Esophagus squamous epithelium (tissue), 5 donors: ENCODE results near the gene OVCH1. TPM values are rescaled to one million over a fixed set of nuclear protein-coding genes. Genes with fewer than 3 reads are reported as not detected.

Source experiments
- DNase-seq: peaks from one replicate; lab custom pipeline; 2025; lab: John Stamatoyannopoulos, UW
- H3K27ac ChIP-seq, 4 donors: fragments of 200-600 bp; sonication (generic); one replicate each; pipeline ENCODE4 v1.5.1; 2016 to 2019; ENCODE audit warnings: mild to moderate bottlenecking in 1 of 4
- H3K27me3 ChIP-seq, 4 donors: fragments of 200-600 bp; sonication (generic); 1 replicate in 3 of 4; 2 replicates in 1 of 4; pipeline versions ENCODE4 v1.5.1 to v1.6.0; 2017 to 2021; ENCODE audit warnings: antibody characterized with exemption in 1 of 4
- H3K36me3 ChIP-seq, 3 donors: fragments of 200-600 bp; sonication (generic); one replicate each; pipeline ENCODE4 v1.5.1; 2016 to 2019
- H3K4me1 ChIP-seq, 3 donors: fragments of 200-600 bp; sonication (generic); one replicate each; pipeline ENCODE4 v1.5.1; 2017 to 2019
- H3K4me3 ChIP-seq, 4 donors: fragments of 200-600 bp; sonication (generic); 1 replicate in 3 of 4; 2 replicates in 1 of 4; pipeline ENCODE4 v1.5.1; 2016 to 2019; ENCODE audit warnings: mild to moderate bottlenecking in 2 of 4, moderate library complexity in 1 of 4
- H3K9me3 ChIP-seq, 3 donors: fragments of 200-600 bp; sonication (generic); one replicate each; pipeline ENCODE4 v1.5.1; 2016 to 2019
- POLR2A ChIP-seq, 4 donors: fragments of 450-650 bp; IDR thresholded peaks; one replicate each; pipeline ENCODE4 v1.6.1; 2017; ENCODE audit warnings: antibody characterized with exemption in 4 of 4, mild to moderate bottlenecking in 4 of 4, moderate library complexity in 3 of 4
- WGBS, 2 donors: methylation state at CpG; one replicate each; pipeline ENCODE4 v1.1.5; 2018; 5-methylcytosine and 5-hydroxymethylcytosine counted together
- intact Hi-C: fragments of 100-400 bp; cut with DNase I; formaldehyde crosslinking; loops from one replicate; pipeline ENCODE4 v1.15.0; 2022
- total RNA-seq, 4 donors: library from RNA; depleted of rRNA; stranded (reverse); fragments of >200 nt; gene quantifications; one replicate each; pipeline ENCODE4 v1.1.0, GENCODE V29; 2016
- TF ChIP-seq, protein P1 (sequence below), 6 experiments: fragments of 450-650 bp in 4 of 6; fragments of 200-600 bp in 2 of 6; sonication (generic) in 2 of 6; IDR thresholded peaks; one replicate each; pipeline ENCODE4 v1.5.1; 2016 to 2019; ENCODE audit warnings: antibody characterized with exemption in 6 of 6, mild to moderate bottlenecking in 4 of 6, moderate library complexity in 4 of 6
- donor health status: DM: yes; HTN: yes; CAD: no.

OVCH1 gene
- total RNA-seq, 4 donors from 2014 or later: 0.38 TPM; not detected in 3

DNA sequence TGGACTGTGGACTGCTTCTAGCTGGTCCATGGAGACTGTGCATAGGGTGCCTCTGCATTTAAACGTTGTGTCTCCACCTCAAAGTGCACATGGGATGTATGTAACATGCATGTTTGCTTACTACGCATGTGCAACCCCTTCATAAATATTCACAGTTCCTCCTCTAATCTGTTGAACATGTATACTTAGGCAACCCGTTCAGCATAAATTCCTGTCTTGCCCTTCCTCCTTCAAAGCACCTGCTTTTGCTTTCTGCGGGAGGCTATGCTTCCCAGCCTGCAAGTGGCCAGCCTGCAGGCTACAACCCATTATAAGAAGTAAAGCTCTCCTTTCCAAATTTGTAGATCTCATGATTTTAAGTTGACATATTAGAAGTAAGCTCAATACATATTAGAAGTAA is 33.0 kb upstream of the OVCH1 start:
- TF ChIP-seq POLR2A (IDR thresholded peaks at IDR 0.05): no peak
- TF ChIP-seq, protein P1, sequence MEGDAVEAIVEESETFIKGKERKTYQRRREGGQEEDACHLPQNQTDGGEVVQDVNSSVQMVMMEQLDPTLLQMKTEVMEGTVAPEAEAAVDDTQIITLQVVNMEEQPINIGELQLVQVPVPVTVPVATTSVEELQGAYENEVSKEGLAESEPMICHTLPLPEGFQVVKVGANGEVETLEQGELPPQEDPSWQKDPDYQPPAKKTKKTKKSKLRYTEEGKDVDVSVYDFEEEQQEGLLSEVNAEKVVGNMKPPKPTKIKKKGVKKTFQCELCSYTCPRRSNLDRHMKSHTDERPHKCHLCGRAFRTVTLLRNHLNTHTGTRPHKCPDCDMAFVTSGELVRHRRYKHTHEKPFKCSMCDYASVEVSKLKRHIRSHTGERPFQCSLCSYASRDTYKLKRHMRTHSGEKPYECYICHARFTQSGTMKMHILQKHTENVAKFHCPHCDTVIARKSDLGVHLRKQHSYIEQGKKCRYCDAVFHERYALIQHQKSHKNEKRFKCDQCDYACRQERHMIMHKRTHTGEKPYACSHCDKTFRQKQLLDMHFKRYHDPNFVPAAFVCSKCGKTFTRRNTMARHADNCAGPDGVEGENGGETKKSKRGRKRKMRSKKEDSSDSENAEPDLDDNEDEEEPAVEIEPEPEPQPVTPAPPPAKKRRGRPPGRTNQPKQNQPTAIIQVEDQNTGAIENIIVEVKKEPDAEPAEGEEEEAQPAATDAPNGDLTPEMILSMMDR (IDR thresholded peaks at IDR 0.05): no peak
- DNase-seq: no peak
- no peaks in the 10 kb centered on the region for H3K36me3 ChIP-seq
- H3K27me3 ChIP-seq: no peaks in the 10 kb centered on the region
- H3K9me3 ChIP-seq: no peaks in the 10 kb centered on the region
- no peak overlapping the region for H3K4me3 ChIP-seq
- intact Hi-C loops: no loop called here
- no peak overlapping the region for H3K27ac ChIP-seq
- H3K4me1 ChIP-seq: no peaks in the 10 kb centered on the region
- WGBS, 2 donors: 86 to 91% methylated on average over 4 of the region's 4 CpGs

DNA sequence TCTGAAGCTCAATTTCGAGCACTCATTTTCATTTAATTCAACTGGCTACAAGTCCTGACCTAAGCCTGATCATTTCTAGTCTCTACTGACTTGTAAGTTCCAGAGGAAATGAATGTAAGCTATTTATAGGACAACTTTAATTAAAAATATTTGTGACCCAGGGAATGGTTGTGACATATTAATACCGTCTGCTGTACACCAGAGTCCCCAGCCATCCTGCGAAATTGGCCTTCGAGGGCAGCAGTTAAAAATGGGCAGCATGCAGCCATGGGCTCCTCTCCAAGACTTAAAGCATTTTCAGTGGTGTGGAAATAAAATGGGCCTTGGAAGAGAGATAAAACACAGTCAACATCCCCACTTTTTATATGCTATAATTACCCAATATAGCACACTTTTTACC is 30.7 kb upstream of the OVCH1 start:
- intact Hi-C loops: no loop called here
- H3K4me3 ChIP-seq: no peak overlapping the region
- DNase-seq: no peak
- H3K36me3 ChIP-seq: no peaks in the 10 kb centered on the region
- no peaks in the 10 kb centered on the region for H3K9me3 ChIP-seq
- no peak overlapping the region for H3K27ac ChIP-seq
- no peaks in the 10 kb centered on the region for H3K4me1 ChIP-seq
- 63 to 71% methylated on average over 4 of the region's 4 CpGs for WGBS, 2 donors
- TF ChIP-seq, protein P1 (IDR thresholded peaks at IDR 0.05): no peak
- no peak for TF ChIP-seq POLR2A (IDR thresholded peaks at IDR 0.05)
- no peaks in the 10 kb centered on the region for H3K27me3 ChIP-seq

DNA sequence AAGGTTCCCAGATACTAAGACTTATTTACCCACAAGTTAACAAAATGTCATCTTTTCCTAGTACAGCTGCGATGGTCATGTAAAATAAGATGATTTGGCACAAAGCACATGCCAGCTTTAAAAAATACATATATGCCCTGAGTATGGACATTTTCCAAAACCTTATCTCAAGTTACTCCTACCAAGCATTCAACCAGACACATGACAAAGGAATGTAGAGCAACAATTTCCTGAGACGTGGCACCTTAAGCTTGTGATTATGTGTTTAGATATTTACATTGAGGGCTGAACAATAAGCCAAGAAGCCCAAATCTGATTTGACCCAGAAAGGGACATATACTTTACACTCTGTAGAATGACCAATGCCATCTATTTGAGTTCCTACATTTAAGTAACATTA is 24.5 kb upstream of the OVCH1 start:
- Histone ChIP-seq H3K9me3 (no peaks in the 10 kb centered on the region), H3K36me3 (peaks cover 0 to 11% (median 0%) of the 10 kb centered on the region in 3 donors), H3K4me3 (no peak overlapping the region), H3K27me3 (no peaks in the 10 kb centered on the region), H3K4me1 (no peaks in the 10 kb centered on the region), H3K27ac (no peak overlapping the region)
- no peak for DNase-seq
- WGBS, 2 donors: 69 to 76% methylated on average over 2 of the region's 2 CpGs
- TF ChIP-seq POLR2A (IDR thresholded peaks at IDR 0.05): no peak
- TF ChIP-seq, protein P1 (IDR thresholded peaks at IDR 0.05): no peak
- intact Hi-C loops: no loop called here

DNA sequence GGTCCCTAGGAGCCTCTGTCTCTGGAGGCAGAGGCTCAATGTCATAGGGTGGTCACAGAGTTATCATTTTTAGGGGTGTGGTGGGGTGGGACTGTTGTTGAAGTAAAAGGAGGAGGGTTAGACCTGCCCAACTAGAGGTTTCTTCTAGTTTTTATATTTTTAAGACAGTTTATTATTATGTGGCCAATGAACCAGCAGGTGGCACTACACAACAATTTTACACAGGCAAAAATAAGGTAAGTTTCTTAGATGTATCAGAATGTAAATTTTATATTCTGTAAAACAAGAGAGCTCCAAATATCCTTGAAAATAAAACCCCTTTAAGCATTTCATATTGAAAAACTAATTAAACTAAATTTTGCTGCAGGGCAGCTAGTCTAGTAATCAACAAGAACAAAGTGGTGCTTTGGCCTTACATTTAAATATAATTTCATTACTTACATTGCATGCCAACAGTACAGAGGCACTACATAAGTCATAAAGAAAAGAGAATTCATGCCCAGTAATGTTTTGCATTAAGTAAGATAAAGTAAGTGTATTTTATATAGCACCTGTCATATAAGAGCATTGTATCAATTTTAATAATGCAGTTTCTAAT is 22.2 kb upstream of the OVCH1 start:
- no peak for DNase-seq
- intact Hi-C loops: no loop called here

DNA sequence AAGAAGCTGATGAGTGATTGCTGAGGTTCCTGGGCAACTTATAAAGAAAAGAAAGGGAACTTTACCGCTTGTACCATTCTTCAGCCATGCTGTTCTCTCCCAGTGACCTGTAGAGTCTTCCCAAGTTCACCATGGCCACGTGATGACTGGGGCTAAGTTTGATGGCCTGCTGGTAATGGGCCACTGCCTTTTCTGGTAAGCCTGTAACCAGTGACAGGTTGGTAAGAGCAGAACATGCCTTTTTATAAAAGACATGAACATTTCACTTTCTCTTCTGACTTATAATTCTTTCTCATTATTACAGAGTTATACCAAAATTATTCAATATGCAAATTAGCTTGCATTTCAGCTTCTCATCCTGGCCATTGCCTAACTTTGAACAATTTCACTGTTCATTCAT is 20.9 kb upstream of the OVCH1 start:
- TF ChIP-seq, protein P1 (IDR thresholded peaks at IDR 0.05): no peak
- no peak for TF ChIP-seq POLR2A (IDR thresholded peaks at IDR 0.05)
- DNase-seq: no peak
- H3K4me1 ChIP-seq: no peaks in the 10 kb centered on the region
- intact Hi-C loops: no loop called here
- no peaks in the 10 kb centered on the region for H3K9me3 ChIP-seq
- H3K27ac ChIP-seq: no peak overlapping the region
- peaks cover 0 to 28% (median 0%) of the 10 kb centered on the region in 3 donors for H3K36me3 ChIP-seq
- no peaks in the 10 kb centered on the region for H3K27me3 ChIP-seq
- no peak overlapping the region for H3K4me3 ChIP-seq
- 88 to 94% methylated on average over 2 of the region's 2 CpGs for WGBS, 2 donors

More for the DNA sequence above, 22.2 kb upstream of the OVCH1 start:
- H3K27ac ChIP-seq: no peak overlapping the region
- TF ChIP-seq, protein P1 (IDR thresholded peaks at IDR 0.05): peak in 5 of 6 experiments; percentile 33 to 73 (median 58)
- no peak for TF ChIP-seq POLR2A (IDR thresholded peaks at IDR 0.05)
- H3K36me3 ChIP-seq: peaks cover 0 to 24% (median 0%) of the 10 kb centered on the region in 3 donors
- no peaks in the 10 kb centered on the region for H3K27me3 ChIP-seq
- no peaks in the 10 kb centered on the region for H3K4me1 ChIP-seq
- H3K9me3 ChIP-seq: no peaks in the 10 kb centered on the region
- no peak overlapping the region for H3K4me3 ChIP-seq
